Right hindlimb (tissue), 1 donor: ENCODE data around the gene BCL10.

Experiments
- DNase-seq: peaks from one replicate; pipeline ENCODE4 v3.0.0-alpha.2; 2018

Gene BCL10

GRCh38 chr1:85297855-85298629 is 21.6 kb upstream of the BCL10 start:
- DNase-seq = peak; percentile 79

GRCh38 chr1:85297538-85297854 is 21.1 kb upstream of the BCL10 start:
- no peak for DNase-seq

DNA sequence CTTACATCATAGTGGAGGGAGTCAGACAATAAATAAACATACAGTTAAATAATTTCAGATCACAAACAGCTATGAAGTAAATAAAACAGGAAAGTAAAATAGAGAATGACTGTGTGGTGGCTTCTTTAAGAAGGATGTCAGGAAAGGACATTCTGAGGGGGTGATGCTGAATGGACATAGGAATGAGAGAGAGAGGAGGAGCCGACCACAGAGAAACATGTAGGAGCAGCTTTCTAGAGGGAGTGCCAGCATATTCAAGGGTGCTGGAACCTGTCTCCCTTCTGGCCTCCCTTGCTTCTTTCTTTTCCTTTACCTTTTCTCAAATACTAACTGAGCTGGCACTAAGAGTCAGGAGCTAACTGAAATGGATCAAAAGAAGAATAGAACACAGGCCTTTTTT is 20.5 kb upstream of the BCL10 start:
- no peak for DNase-seq

- no peak for DNase-seq
Measured at GRCh38 chr1:85295654-85296053, 19.2 kb upstream of the BCL10 start.

DNA sequence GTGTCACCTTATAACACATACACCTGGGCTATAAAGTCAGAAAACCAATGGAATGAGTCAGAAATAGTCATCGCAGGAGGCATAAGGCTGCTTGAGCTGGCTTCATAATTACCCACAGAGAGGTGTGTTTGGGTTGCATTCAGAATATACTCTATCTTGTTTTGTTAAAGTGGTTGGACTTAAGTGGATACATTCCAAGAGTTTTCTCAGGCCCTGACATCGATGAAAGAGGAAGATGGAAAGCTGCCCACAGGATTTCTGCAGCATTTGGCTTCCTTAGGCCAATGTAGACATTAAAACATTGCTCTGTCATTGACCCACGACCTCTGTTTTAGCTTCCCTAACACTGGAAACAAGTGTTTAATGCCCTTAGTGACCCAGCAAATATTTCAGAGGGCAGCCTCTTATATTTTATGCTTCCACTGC is 18.6 kb upstream of the BCL10 start:
- DNase-seq = no peak

DNA sequence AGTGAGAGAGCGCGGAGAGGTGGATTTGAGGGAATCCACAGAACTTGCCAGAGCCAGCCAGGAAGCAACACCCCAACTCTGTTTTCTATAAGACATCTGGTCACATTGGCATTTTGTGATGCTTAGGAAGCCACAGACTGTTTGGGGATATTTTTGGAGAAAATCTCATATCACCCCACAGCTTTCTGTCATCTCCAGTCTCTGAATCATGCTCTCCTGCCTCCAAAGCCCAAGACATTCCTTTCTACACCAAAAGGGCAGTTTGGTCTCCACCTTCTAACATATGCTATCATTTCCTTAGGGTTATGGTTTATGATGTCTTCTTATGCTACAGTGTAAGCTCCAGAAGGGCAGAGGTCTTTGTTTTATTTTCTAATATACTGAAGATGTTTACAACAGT is 14.4 kb upstream of the BCL10 start:
- DNase-seq = no peak

DNA sequence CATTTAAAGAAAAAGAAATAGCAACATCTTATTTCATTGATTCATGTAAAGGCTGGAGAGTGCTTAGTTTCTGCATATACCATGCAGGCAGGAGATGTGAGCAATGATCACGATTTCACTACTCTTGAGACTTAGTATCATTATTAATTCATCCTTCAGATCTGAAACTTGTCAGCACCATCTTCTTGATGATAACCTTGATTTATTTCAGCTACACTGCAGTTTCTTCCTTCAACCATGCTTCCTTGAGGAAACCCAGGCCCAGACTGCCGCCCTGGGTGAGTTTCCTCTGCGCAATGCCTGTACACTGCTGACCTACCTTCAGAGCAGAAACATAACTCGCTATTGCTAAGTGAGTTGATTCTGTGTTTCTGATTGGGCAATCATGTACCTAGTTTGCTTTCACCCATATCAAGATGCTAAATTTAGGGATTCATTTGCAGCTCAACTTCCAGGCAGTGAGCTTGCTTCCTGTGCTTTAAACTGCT is 13.5 kb upstream of the BCL10 start:
- no peak for DNase-seq

DNA sequence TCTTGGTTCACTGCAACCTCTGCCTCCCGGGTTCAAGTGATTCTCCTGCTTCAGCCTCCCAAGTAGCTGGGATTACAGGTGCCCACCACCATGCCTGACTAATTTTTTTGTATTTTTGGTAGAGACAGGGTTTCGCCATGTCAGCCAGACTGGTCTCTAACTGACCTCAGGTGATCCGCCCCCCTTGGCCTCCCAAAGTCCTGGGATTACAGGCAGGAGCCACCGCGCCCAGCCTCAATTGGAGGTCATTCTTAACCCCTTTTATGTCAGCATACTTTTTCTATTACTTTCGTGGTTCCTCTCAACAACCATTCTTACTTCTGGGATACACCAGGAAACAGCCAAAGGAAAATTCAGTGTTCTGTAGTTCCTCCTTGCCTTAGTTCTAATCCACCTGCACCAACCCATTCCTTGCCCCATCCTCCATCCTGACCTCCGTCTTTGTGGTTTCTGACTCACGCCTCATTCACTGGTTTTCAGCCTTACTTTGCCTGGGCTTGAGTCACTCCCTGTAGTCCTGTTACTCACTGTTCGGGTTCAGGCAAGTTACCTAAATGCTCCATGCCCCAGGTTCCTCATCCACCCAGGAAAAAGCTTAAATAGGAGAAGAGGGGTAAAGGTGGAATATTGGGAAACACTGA is 12.9 kb upstream of the BCL10 start:
- DNase-seq = no peak

- no peak for DNase-seq
Measured at GRCh38 chr1:85284202-85284601, 7.8 kb upstream of the BCL10 start.

DNA sequence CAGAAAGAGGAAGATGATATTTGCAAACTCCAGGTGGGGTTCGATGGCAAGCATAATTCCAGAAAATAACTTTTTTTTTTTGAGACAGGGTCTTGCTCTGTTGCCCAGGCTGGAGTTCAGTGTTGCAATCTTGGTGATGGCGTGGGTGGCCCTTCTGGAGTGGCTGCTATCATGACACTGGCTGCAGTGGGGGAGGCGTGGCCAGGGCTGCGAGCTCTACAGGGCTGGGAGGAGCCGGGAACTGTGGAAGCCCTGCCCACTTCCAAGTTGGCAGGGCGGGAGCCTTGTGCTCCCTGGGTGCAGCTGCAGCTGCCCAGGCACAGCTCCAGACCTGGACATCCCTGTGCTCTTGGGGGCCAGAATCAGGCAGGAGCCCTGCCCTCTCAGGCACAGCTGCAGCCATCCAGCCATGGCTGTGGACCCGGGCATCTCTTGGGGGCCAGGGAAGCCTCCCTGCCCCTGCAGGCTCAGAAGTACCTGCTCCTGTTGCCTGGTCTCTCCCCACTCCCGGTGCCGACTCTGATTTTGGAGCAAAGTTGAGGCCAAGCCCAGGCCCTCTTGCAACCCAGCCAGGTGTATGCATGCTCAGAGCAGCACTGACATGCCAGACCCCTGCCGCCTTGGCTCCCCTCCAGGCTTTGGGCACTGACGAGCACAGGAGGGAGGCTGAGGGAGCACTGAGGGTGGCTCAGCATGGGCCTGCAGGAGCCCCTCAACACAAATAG is 7.2 kb upstream of the BCL10 start:
- no peak for DNase-seq

GRCh38 chr1:85282424-85282823 is 6.0 kb upstream of the BCL10 start:
- no peak for DNase-seq

GRCh38 chr1:85280636-85281035 is 4.2 kb upstream of the BCL10 start:
- DNase-seq = no peak

DNA sequence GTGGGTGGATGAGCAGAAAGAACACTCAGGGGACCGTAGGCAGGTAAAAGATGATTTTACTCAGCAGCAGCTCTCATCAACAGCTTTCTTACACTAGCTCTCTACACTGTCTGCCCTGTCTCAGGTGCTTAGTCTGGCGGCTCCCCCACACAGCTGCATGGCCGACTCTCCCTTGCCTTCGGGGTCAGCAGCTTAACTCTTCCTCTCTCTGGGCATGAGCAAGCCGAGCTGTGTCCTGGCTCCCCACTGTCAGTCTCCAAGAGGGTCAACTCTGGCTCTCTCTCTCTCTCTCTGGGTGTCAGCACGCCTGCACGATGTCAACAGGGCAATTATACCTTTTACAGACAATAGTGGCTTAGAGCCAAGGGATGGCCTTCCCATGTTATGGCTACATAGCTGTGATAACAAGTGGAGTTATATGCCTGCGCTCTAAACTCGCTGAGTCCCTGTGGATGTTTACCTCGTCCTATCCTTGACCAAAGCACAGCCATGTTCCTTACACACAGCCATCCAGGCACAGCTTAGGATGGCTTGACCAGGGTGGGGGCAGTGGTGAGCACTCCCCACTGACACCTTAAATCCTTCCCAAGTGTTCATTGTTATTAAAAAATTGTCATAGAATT is 3.1 kb upstream of the BCL10 start:
- no peak for DNase-seq

DNA sequence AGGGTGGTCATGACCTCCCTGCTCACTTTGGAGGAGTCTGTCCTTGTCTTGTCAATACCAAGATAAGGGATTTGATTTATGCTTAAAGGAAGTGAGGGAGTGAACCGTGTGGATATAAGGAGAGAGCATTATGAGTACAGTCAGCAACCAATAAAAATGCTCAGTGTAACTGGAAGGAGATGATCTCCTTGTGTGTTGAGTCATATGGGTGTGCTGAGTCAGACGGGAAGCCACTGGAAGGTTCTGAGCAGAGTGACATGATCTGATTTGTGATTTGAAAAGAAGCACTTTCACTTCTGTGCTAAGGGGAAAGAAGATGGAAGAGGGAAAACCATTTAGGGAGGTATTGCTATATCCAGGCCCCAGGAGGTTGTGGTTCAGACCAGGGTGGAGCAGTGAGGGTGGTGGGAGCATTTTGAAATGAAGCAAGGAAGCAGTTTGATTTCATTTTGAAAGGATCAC is 2.5 kb upstream of the BCL10 start:
- DNase-seq = no peak

GRCh38 chr1:85277802-85278201 is 1.4 kb upstream of the BCL10 start:
- DNase-seq = no peak

GRCh38 chr1:85276978-85277639 is 677 bp upstream of the BCL10 start:
- no peak for DNase-seq

GRCh38 chr1:85275701-85276214 is 674 bp downstream of the BCL10 start:
- no peak for DNase-seq

GRCh38 chr1:85274969-85275453 is 1.4 kb downstream of the BCL10 start:
- DNase-seq = no peak

GRCh38 chr1:85273397-85273796 is 3.0 kb downstream of the BCL10 start:
- DNase-seq = no peak

- DNase-seq = no peak
Measured at GRCh38 chr1:85268801-85269585, 7.4 kb downstream of the BCL10 start.

DNA sequence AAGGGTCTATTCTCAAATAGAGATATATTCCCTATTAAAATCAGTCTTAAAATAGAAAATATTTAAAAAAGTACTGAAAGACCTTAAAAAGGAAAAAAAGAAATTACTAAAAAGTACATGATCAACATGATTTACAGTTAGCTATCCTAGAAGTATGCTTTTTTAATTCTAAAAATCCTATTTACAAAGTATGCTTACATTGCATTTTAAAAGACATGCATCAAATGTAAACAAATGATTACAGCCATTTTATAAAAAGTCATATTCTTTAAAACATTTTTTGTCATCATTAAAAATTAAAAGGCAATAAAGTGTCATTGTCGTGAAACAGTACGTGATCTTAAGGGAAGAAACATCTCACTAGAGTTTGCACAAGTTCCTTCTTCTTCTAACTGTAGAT is 9.1 kb downstream of the BCL10 start:
- DNase-seq = no peak

DNA sequence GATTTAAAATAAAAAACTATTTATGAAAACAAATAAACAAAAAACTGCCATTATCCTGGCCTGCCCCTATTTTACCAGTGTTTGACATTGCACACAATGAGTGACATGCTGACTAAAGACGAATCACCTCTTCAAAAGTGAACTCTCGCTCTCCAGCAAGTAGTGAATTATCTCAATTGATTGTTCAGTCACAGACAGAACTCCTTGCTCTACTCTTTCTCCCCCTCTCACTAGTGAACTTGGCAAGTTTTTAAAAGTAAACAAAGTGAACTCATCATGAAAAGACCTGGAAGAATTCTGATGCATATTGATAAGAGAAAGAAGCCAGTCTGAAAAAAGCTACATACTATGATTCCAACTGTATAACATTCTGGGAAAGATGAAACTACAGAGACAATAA is 12.3 kb downstream of the BCL10 start:
- no peak for DNase-seq
